Bronchial epithelial cell (primary cell): Measurements from ENCODE around the gene GNAS. TPM values are rescaled to one million over a fixed set of nuclear protein-coding genes. Genes with fewer than 3 reads are reported as not detected.
A peak's percentile ranks its signal among the peaks of the same experiment; 100 is the strongest.

ENCODE experiments used
- DNase-seq: peaks from one replicate; pipeline ENCODE4 v3.0.0-alpha.2; 2010; ENCODE audit warnings: low read depth
- FAIRE-seq: peaks from 2 replicates; lab custom pipeline; 2011; peaks lifted over from hg19 to GRCh38; lab: Jason Lieb, UNC
- H3K27me3 ChIP-seq: 2 replicates; pipeline ENCODE4 v1.5.1; 2011; ENCODE audit warnings: low read length; ENCODE audit not compliant: control insufficient read depth, insufficient read depth
- H3K36me3 ChIP-seq: 2 replicates; pipeline ENCODE4 v1.5.1; 2011; ENCODE audit warnings: low read length; ENCODE audit not compliant: control insufficient read depth, insufficient read depth
- H3K4me3 ChIP-seq: 2 replicates; pipeline ENCODE4 v1.5.1; 2011; ENCODE audit warnings: mild to moderate bottlenecking, low read depth, low read length, control low read depth
- CTCF ChIP-seq: IDR thresholded peaks from 2 replicates; pipeline ENCODE4 v1.5.1; 2011; ENCODE audit warnings: mild to moderate bottlenecking, moderate library complexity, low read length, control low read depth, inconsistent platforms; ENCODE audit not compliant: insufficient read depth, severe bottlenecking
- total RNA-seq: library from RNA; depleted of rRNA; stranded (reverse); fragments of >200 nt; gene quantifications from 2 replicates; pipeline ENCODE4 v1.2.1, GENCODE V29; 2014

GNAS gene
- total RNA-seq, 1 donor from 2014 or later: 279 TPM

- DNase-seq (no peak), FAIRE-seq (no peak)
- no peak for TF ChIP-seq CTCF
- no peaks in the 10 kb centered on the region for H3K36me3 ChIP-seq
- H3K27me3 ChIP-seq: no peaks in the 10 kb centered on the region
- no peak overlapping the region for H3K4me3 ChIP-seq
These were observed 10.7 kb downstream of the GNAS start for GRCh38 chr20:58863044-58863790.

- DNase-seq: no peak
These were observed 11.8 kb downstream of the GNAS start for GRCh38 chr20:58864346-58864745.

GRCh38 chr20:58865843-58866242 lies 13.3 kb downstream of the GNAS start:
- no peak for FAIRE-seq
- Histone ChIP-seq H3K36me3 (no peaks in the 10 kb centered on the region), H3K4me3 (no peak overlapping the region), H3K27me3 (no peaks in the 10 kb centered on the region)
- no peak for TF ChIP-seq CTCF
- no peak for DNase-seq

More at GRCh38 chr20:58864346-58864745, 11.8 kb downstream of the GNAS start:
- Histone ChIP-seq H3K36me3 (no peaks in the 10 kb centered on the region), H3K27me3 (no peaks in the 10 kb centered on the region), H3K4me3 (no peak overlapping the region)
- no peak for FAIRE-seq
- peak; percentile 17 for TF ChIP-seq CTCF

GRCh38 chr20:58867211-58867610 lies 14.7 kb downstream of the GNAS start:
- H3K4me3 ChIP-seq: no peak overlapping the region
- no peak for FAIRE-seq
- no peak for DNase-seq

GRCh38 chr20:58868795-58869194 lies 16.3 kb downstream of the GNAS start:
- no peaks in the 10 kb centered on the region for H3K27me3 ChIP-seq
- peak; percentile 35 for TF ChIP-seq CTCF
- FAIRE-seq: no peak
- H3K36me3 ChIP-seq: no peaks in the 10 kb centered on the region
- no peak for DNase-seq
- H3K4me3 ChIP-seq: no peak overlapping the region

More at GRCh38 chr20:58867211-58867610, 14.7 kb downstream of the GNAS start:
- no peak for TF ChIP-seq CTCF
- H3K27me3 ChIP-seq: no peaks in the 10 kb centered on the region
- no peaks in the 10 kb centered on the region for H3K36me3 ChIP-seq
